Forelimb muscle (tissue), 1 donor: ENCODE data around the gene ZDHHC8. TPM values are rescaled to one million over a fixed set of nuclear protein-coding genes. Genes with fewer than 3 reads are reported as not detected.

Source experiments
- DNase-seq: peaks from one replicate; pipeline ENCODE4 v3.0.0-alpha.2; 2013; ENCODE audit warnings: low read depth
- polyA plus RNA-seq: library from polyadenylated mRNA; unstranded; fragments of 120-200 nt; gene quantifications from one replicate; pipeline ENCODE4 v1.2.1, GENCODE V29; 2013; ENCODE audit not compliant: insufficient read length

The ZDHHC8 gene
- polyA plus RNA-seq, 1 donor: 41.3 TPM

DNA sequence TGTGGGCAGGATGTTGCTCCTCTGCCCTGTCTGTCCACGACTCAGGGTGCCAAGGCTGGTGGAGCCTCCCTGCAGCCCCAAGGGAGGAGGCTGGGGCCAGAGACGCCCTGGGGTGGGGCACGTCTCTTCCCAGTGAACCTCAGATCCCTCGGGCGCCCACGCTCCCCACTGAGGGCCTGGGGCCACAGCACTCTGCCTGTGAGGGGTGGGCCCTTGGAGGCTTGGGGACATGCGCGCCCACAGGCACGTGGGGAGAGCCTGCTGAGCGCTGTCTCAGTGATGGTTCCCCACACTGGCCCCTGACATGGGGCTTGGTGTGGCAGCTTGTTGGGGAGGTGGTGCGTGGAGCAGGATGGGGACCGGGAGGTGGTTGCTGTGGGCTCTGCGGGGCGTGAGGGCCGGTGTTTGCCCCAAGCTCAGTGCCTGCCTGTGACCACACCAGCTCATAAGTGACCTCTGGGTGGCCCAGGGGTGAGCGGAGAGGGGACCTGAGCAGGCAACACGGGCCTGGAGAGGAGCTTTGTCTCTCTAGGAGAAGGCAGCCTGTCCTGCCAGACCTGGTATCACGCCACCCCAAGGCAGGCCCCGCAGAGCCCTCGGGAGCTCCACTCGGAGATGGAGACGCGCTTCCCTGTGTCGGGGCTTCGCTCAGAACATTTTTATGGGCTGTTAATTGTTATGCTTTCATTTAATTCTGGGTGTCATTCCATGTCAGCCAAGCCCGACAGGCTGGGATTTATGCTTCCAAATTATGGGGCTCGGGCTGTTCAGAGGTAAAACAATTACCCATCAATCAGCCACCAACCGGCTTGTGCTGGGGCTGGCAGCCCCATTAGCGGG, 46.7 kb downstream of the ZDHHC8 start:
- DNase-seq: no peak

- DNase-seq: no peak
These were observed 47.3 kb downstream of the ZDHHC8 start for GRCh38 chr22:20178915-20179227.

GRCh38 chr22:20179455-20180244, 48.0 kb downstream of the ZDHHC8 start:
- no peak for DNase-seq

- no peak for DNase-seq
These were observed 48.6 kb downstream of the ZDHHC8 start for GRCh38 chr22:20180245-20180630.

GRCh38 chr22:20180640-20181039, 49.0 kb downstream of the ZDHHC8 start:
- no peak for DNase-seq

DNA sequence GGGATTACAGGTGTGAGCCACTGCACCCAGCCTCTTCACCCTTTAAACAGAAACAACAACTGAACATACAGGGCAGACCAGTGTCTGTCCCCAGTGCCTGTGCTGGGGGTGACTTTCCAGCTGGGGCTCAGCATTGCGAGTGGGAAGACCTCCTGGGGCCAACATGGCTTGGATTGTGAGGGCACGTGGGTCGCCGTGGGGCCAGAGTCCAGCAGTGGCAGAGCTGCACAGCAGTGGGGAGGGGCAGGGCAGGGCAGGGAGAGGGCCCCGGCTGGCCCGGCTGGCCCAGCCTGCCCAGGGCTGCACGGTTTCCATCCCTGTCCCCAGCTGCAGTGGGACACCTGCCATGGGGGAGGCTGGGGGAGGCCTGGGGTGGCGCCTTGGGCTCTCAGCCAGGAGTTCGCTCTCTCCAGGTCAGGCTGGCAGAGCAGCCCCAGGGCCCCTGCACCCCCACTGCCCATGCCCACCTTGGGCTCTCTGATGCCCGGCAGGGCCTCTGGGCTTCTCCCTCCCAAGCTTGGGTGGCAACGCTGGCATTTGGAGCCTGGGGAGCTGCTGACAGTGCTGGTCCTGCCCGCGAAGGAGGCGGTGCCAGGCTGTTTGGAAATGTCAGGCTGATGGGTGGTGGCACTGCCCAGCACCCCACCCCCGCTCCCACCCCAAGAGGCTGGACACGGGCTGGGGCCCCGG, 49.7 kb downstream of the ZDHHC8 start:
- no peak for DNase-seq

DNA sequence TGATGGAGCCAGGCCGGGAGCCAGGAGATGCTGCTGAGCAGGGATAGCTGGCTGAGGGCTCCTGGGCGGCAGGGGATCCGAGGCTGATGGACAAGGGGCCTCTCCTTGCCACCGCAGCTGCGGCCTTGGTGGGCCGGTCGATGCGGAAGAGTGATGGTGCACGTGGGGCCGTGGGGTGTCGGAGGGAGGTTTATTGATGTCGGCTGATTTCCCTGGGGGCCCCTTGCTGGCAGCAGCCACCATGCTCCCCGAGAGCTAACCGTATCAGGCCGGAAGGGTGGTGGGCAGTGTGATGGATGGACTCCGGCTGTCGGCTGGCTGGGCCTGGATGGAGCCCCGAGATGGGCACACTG, 50.3 kb downstream of the ZDHHC8 start:
- no peak for DNase-seq

DNA sequence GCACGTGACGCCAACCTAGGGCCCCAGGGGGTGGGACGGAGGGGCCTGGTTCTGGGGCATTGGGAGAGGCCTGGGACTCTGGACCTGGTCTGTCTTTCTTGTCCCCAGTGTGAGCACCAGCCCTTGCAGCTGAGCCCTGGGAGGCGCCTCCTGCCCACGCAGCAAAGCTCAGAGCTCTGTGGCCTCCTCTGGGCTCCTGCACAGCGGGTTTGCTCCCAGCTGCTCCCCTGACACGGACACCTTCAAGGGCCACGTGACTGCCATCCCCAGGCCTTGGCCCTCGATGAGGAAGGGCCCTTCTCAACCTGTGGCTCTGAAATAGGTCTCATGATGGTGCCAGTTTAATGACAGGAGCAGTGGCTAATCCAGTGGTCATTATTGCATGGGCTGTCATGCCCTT, 50.8 kb downstream of the ZDHHC8 start:
- DNase-seq: no peak

- no peak for DNase-seq
These were observed 51.5 kb downstream of the ZDHHC8 start for GRCh38 chr22:20183101-20183500.

- no peak for DNase-seq
These were observed 52.2 kb downstream of the ZDHHC8 start for GRCh38 chr22:20183823-20184222.

GRCh38 chr22:20184501-20185165, 53.0 kb downstream of the ZDHHC8 start:
- no peak for DNase-seq

- DNase-seq: no peak
These were observed 54.1 kb downstream of the ZDHHC8 start for GRCh38 chr22:20185750-20186149.

- no peak for DNase-seq
These were observed 54.7 kb downstream of the ZDHHC8 start for GRCh38 chr22:20186183-20186870.

GRCh38 chr22:20186871-20187546, 55.4 kb downstream of the ZDHHC8 start:
- no peak for DNase-seq

DNA sequence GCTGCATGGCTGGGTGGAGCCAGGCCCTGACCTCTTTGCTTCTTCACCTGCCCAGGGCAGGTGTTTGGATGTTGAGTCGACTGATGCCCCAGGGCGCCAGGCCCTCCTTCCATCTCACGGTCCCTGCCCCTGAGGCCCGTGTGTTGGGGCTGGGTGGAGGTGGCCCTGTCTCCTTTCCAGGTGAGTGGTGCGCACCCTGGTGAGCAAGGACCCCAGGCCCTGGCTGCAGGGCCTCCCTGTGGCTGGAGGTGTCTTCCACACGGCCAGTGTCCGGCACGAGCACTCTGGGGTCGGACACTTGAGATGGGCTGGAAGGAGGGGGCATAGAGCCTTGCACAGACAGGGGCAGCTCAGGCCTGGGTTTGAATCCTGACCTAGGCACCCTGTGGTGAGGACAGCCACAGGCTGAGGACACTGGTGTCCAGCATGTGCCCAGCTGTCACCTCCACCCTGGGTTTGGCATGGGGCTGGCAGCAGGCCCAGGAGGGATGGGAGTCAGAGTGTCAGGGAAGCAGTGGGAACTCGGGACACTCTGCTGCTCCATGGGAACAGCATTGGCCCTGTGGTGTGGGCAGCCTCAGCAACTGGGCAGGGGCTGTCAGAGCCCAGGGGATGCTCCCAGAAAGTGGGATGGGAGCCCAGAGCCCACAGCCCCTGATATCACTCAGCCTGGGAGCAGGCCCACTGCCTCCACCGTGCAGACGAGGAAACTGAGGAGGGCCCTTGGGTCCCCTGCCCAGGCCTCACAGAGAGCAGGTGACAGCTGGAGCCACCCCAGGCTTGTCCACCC, 56.4 kb downstream of the ZDHHC8 start:
- DNase-seq: no peak

- DNase-seq: no peak
These were observed 56.9 kb downstream of the ZDHHC8 start for GRCh38 chr22:20188567-20188877.

DNA sequence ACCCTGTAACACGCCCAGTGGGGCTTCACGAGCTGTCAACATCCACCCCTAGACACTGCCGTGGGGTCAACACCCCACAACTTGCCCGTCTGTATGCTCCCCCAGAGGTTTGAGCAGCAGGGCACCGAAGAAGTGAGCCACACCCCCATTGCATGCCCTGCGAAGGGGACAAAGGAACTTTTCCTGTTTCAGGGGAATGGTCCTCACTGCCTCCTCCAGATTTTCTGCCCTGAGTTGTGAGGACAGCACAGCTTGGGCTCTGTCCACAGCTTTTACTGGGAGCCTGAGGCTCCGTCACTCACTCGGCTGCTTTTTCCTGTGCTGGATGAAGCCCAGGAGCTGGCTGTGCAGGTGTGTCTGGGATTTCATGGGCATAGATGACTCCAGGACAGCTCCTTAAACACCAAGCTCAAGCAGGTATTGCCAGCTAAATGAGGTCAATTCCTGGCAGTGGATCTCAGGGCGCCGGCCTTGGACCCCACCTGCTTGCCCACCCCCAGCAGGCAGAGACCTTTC, 59.5 kb downstream of the ZDHHC8 start:
- DNase-seq: no peak

GRCh38 chr22:20191803-20192202, 60.2 kb downstream of the ZDHHC8 start:
- no peak for DNase-seq

DNA sequence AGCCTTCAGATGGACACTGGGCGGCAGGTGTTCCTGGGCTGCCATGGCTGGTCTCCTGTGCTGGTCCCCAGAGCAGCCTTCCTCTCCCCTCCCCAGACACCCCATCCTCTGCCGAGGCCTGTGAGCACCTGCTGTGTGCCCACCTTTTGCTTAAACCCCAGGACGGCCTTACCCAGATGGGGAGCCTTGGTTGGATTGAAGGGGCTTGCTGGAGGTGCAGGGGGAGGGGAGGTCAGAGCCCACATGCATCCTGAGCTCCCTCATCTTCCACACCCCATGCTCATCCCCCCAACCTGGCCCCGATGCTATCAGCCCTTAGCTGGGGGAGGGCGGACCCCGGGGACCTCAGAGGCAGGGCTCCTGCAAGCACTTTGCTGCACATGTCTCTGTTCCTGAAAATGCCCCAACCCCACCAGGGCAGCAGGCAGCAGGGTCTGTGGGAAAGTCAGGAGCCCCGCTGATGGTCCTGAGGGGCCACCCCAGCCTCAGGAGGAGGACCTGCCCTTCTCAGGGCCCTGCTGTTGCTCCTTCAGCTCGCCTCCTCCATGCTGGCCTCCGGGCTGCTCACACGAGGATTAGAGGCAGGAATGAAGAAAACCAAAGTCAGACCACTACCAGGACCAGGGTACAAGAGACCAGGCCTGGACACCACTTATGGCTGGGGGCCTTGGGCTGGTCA, 60.8 kb downstream of the ZDHHC8 start:
- DNase-seq: no peak
